GM12801 (cell line): Measurements from ENCODE around the gene PFN4.

ENCODE experiments used
- TF ChIP-seq, protein P1 (sequence below): IDR thresholded peaks from one replicate; pipeline ENCODE4 v1.5.1; 2011; ENCODE audit warnings: control low read depth; ENCODE audit not compliant: insufficient read length; ENCODE audit errors: extremely low read depth

PFN4 gene

GRCh38 chr2:24082787-24083566, 40.2 kb downstream of the PFN4 start:
- TF ChIP-seq, protein P1, sequence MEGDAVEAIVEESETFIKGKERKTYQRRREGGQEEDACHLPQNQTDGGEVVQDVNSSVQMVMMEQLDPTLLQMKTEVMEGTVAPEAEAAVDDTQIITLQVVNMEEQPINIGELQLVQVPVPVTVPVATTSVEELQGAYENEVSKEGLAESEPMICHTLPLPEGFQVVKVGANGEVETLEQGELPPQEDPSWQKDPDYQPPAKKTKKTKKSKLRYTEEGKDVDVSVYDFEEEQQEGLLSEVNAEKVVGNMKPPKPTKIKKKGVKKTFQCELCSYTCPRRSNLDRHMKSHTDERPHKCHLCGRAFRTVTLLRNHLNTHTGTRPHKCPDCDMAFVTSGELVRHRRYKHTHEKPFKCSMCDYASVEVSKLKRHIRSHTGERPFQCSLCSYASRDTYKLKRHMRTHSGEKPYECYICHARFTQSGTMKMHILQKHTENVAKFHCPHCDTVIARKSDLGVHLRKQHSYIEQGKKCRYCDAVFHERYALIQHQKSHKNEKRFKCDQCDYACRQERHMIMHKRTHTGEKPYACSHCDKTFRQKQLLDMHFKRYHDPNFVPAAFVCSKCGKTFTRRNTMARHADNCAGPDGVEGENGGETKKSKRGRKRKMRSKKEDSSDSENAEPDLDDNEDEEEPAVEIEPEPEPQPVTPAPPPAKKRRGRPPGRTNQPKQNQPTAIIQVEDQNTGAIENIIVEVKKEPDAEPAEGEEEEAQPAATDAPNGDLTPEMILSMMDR, result no peak

- TF ChIP-seq, protein P1, result no peak
Observed at GRCh38 chr2:24080701-24081100, 42.4 kb downstream of the PFN4 start.

DNA sequence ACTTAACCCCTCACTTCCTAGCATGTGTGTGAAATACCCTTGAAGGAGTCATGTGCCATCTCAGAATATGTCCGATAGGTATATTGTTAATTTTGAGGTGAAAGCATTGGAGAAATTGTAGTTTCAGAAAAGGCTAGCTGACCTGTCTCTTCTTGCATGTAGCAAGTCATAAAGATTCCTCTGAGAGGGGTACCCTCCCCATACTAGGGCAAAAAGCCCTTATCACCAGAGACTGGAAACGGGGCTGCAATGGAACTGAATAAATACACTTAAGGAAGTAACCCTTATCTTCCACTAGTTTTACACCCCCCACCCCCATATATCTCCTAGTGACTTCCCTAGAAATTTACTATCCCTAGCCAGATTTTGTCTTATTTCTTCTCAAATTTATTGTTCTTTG, 45.3 kb downstream of the PFN4 start:
- TF ChIP-seq, protein P1, result no peak

GRCh38 chr2:24077535-24077877, 45.6 kb downstream of the PFN4 start:
- TF ChIP-seq, protein P1, result no peak

DNA sequence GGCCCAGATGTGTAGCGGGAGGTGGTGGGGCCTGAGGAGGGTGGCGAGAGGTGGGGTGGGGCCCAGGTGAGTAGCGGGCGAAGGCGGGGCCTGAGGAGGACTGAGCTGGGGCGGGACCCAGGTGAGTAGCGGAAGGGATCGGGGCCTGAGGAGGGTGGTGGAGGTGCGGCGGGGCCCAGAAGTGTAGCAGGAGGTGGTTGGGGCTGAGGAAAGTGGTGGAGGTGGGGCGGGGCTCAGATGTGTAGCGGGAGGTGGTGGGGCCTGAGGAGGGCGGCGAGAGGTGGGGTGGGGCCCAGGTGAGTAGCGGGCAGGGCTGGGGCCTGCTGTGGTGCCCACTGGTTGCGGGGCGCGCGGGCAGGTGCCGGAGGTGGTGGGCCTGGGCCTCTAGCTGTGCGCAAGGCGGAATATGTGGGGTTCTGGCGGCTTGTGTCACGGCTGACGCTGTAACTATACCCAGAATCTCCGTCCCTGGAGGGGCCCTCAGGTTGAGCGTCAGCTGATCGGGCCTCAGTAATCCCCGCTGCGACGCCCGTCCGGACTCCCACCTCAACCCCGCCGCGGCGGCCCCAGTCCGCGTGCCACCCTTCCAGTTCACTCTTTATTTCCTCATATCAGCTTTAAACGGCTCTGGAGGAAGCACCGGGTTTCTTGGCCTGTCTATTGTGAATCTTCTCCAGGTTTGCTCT, 46.1 kb downstream of the PFN4 start:
- TF ChIP-seq, protein P1, result no peak

GRCh38 chr2:24075915-24076848, 47.0 kb downstream of the PFN4 start, which contains the start of gene SF3B6:
Gene SF3B6, minus strand, starts transcription at chr2:24076326. Its CDS starts 97 bp downstream, at chr2:24076229.
- TF ChIP-seq, protein P1, result no peak

DNA sequence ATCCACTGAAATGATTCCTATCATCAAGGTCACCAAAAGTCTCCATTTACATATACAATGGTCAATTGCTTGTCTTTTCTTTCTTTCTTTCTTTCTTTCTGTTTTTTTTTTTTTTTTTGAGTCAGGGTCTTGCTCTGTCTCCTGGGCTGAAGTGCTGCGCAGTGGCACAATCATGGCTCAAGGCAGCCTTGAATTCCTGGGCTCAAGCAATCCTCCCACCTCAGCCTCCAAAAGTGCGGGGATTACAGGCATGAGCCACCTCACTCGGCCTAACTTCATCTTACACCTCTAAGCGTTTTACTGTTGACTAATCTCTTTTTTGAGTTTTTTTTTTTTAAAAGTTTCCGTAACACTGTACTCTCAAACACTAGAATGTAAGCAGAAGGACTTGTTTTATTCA, 47.9 kb downstream of the PFN4 start:
- TF ChIP-seq, protein P1, result no peak
